LNCAP (cell line): Measurements from ENCODE around the gene GAB2.

ENCODE experiments used
- CTCF ChIP-seq: fragments of 450-650 bp; IDR thresholded peaks from 2 replicates; pipeline ENCODE4 v1.5.1; 2017; ENCODE audit warnings: mild to moderate bottlenecking

The GAB2 gene

GRCh38 chr11:78237293-78238046 is 180.2 kb downstream of the GAB2 start:
- no peak for TF ChIP-seq CTCF

GRCh38 chr11:78234006-78234405 is 183.6 kb downstream of the GAB2 start:
- no peak for TF ChIP-seq CTCF

GRCh38 chr11:78231962-78232501 is 185.6 kb downstream of the GAB2 start:
- TF ChIP-seq CTCF: no peak

GRCh38 chr11:78230161-78230877 is 187.3 kb downstream of the GAB2 start:
- TF ChIP-seq CTCF: no peak

- no peak for TF ChIP-seq CTCF
These were observed 188.5 kb downstream of the GAB2 start for GRCh38 chr11:78229106-78229505.

GRCh38 chr11:78228467-78228866 is 189.2 kb downstream of the GAB2 start:
- peak; percentile 55 for TF ChIP-seq CTCF

GRCh38 chr11:78227921-78228320 is 189.7 kb downstream of the GAB2 start:
- no peak for TF ChIP-seq CTCF
